ENCODE measurements around the gene PAPOLA.

Gene PAPOLA

DNA sequence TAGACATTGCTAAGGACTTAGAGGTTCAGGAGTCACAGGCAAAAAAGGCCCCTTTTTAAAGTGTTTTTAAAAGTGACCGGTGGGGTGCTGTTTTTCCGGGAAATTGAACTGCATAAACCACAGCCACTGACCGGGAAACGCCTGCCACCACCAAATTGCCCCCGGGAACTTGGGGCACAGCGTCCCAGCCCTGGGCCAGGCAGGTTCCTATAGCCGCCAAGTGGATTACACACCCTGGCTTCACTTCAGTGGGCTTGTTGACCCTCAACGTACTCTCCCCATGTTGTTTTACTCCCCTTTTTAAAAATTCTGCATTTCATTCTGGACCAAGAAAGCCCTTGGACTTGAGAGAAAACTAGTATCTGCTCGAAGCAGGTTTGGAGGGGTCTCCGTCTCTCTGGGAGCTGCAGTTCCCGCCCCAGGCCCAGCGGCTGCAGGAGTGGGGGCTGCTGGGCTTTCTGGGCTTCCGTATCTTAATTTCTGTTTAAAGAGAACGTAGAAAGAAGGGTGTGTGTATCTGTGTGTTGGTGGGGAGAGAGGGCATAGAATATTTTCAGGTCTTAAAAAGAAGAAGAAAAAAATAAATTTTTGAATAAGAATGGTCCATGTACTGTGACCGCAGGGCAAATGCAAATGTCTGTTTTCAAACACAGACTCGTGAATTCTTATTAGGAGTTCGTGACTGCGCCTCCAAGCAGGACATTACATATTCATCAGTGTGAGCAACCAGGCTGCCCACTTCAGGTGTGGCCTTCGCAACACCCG lies 82.9 kb downstream of the PAPOLA start:
- TF ChIP-seq, protein P1, sequence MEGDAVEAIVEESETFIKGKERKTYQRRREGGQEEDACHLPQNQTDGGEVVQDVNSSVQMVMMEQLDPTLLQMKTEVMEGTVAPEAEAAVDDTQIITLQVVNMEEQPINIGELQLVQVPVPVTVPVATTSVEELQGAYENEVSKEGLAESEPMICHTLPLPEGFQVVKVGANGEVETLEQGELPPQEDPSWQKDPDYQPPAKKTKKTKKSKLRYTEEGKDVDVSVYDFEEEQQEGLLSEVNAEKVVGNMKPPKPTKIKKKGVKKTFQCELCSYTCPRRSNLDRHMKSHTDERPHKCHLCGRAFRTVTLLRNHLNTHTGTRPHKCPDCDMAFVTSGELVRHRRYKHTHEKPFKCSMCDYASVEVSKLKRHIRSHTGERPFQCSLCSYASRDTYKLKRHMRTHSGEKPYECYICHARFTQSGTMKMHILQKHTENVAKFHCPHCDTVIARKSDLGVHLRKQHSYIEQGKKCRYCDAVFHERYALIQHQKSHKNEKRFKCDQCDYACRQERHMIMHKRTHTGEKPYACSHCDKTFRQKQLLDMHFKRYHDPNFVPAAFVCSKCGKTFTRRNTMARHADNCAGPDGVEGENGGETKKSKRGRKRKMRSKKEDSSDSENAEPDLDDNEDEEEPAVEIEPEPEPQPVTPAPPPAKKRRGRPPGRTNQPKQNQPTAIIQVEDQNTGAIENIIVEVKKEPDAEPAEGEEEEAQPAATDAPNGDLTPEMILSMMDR (IDR thresholded peaks at IDR 0.05; ENCODE audit: control extremely low read depth, extremely low read depth, low read depth, missing control alignments): no peak
- peak; percentile 3 for DNase-seq (ENCODE audit: extremely low spot score)
- ChIA-PET CTCF (interaction anchor here (1.6 to 1.8 kb wide), 2 partner anchors 10 to 159 kb away, joined by 4 to 6 read pairs; no protein-coding TSS in a partner anchor), POLR2A (no interaction called here)

DNA sequence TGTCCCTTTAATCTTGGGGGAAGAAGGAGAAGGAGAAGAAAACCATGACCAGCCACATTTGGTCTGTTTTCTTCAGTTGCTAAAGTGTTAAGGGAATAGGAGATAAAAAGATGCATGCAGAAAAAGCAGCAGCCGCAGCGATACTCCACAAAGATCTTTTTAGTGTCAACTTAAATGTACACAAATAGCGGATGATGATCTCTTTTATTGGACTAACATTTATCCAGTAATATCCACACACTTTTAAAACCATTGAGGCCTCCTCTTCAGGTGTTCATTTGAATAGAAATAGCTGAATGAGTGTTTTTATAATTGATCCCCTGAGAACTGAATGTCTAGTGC lies 83.5 kb downstream of the PAPOLA start:
- TF ChIP-seq, protein P1 (IDR thresholded peaks at IDR 0.05; ENCODE audit: control extremely low read depth, extremely low read depth, low read depth, missing control alignments): no peak
- peak; percentile 6 for DNase-seq (ENCODE audit: extremely low spot score)
- CTCF ChIA-PET: no interaction called here
- POLR2A ChIA-PET: no interaction called here

DNA sequence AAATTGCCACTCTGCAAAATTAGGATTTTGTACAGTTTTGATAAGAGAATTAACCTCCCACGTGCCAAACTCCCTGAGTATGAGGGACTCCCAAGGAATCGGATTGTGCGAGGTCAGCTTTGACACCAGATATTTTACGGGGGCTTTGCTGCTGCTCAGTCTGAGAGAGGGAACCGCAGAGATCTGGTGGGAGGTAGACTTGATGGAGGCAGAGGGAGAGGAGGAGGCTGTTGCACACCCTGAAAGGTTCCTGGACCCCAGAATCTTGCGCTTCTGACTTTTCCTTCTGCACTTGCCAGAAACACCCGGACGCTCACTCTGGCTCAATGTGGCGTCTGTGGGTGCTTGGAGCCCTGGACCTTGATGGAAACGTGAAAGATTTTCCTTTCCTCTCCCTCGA lies 83.9 kb downstream of the PAPOLA start:
- TF ChIP-seq, protein P1 (IDR thresholded peaks at IDR 0.05; ENCODE audit: control extremely low read depth, extremely low read depth, low read depth, missing control alignments): no peak
- DNase-seq (ENCODE audit: extremely low spot score): peak; percentile 8
- ChIA-PET CTCF (no interaction called here), POLR2A (no interaction called here)

DNA sequence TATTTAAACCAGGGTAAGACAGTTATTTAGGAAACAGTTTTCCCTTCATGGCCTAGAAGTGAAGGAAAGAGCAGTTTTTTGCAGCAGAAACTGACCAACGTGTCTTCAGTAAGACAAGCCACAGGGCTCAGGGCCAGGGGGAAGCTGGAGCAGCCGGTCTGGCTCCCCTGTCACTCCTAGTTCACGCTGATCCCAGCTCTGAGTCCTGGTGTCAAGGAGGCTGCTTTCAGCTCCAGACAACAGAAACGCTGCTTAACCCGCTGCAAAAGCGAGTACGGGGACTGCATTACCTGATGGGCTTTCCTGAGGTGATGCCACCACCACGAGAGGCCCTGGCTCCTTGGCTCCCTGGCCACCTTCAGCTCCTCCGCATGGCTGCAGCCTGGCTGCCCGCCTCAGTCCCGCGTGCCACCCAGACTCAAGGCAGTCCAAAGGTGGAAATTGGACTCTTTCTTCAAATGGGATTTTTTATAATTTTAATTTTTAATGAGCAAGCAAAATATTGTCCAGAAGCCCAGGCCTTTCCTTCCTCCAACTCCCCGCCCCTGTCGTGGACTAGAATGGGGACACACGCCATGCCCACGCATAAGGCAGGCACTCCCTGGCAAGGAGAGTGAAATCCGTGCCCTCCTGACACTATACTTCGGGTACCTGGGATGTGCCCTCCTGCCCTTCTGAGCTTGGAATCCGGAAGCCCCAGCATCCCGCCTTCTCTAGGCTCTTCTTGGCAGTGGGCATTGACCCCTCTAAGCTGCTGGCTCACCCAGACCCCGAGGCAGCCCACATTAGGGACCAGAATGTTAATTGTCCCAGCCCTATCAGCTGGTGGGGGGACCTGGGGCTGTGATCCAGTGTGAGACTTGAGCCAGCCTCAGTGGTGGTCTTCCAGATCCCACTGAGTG lies 85.0 kb downstream of the PAPOLA start:
- POLR2A ChIA-PET: no interaction called here

DNA sequence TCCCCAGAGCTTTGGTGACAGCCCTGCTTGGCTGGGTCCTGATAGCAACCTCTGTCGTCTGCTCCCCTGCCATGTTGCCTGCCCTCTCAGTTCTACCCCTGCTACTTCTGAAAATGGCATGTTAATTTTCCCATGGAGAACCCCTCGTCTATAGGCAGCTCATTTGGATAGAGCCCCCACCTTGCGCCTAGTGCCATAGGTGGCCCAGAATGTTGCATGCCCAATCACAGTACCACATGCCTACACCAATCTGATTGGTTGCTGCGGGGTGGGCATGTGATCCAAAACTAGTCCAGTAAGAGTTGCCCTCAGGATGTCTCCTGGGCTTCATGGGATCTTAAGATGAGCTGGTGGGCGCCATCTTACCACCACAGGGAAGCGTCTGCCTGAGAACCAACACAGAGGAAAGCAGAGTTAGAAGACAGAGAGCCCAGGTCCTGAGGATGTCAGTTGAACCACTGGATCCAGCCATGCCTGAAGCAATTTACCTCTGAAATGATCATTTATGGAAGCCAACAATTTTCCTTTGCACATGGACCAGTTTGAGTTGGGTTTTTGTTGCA lies 85.7 kb downstream of the PAPOLA start:
- CTCF ChIA-PET: interaction anchor here (0.9 kb wide), 1 partner anchor 21 kb away, joined by 3 read pairs; no protein-coding TSS in a partner anchor
- DNase-seq (ENCODE audit: extremely low spot score): no peak
- TF ChIP-seq, protein P1 (IDR thresholded peaks at IDR 0.05; ENCODE audit: control extremely low read depth, extremely low read depth, low read depth, missing control alignments): no peak
- POLR2A ChIA-PET: no interaction called here

More for the DNA sequence above, 85.0 kb downstream of the PAPOLA start:
- TF ChIP-seq, protein P1 (IDR thresholded peaks at IDR 0.05; ENCODE audit: control extremely low read depth, extremely low read depth, low read depth, missing control alignments): no peak
- peak; percentile 8 for DNase-seq (ENCODE audit: extremely low spot score)
- CTCF ChIA-PET: interaction anchor here (0.9 kb wide), 1 partner anchor 20 kb away, joined by 3 read pairs; no protein-coding TSS in a partner anchor
